ENCODE data around the gene RAC3.

- TF ChIP-seq CTCF (IDR thresholded peaks at IDR 0.05 in 8 of 11, conservative IDR thresholded peaks at IDR 0.05 in 3 of 11) (no peak), POLR2AphosphoS5 (IDR thresholded peaks at IDR 0.05) (no peak), POLR2A (IDR thresholded peaks at IDR 0.05) (no peak)
Measured at GRCh38 chr17:82014971-82015310, 16.5 kb upstream of the RAC3 start.
